HepG2 (cell line): ENCODE measurements around the gene LGR6. TPM values are rescaled to one million over a fixed set of nuclear protein-coding genes. Genes with fewer than 3 reads are reported as not detected.

ENCODE experiments used
- ATAC-seq: fragments of 200-7000 bp; cut with Tn5 transposase; 3 replicates; pipeline ENCODE4 v1.9.1; 2020; ENCODE audit warnings: mild to moderate bottlenecking, moderate library complexity
- BruUV-seq: library from RNA; stranded (reverse); fragments of 400-500 nt; replicated peaks from 2 replicates; lab custom pipeline; 2021; lab: Mats Ljungman, UMichigan
- CTCF ChIA-PET: fragments of 300-600 bp; formaldehyde crosslinking; extraction: SDS; loops from one replicate; lab custom pipeline; 2021; ENCODE audit warnings: low total read pairs, inconsistent platforms, low intra/inter-chr PET ratio; lab: Yijun Ruan, JAX
- POLR2A ChIA-PET: fragments of 350-600 bp; sonication (Branson Sonifier 250); formaldehyde crosslinking; loops from one replicate; lab custom pipeline; 2020; ENCODE audit warnings: antibody characterized with exemption, inconsistent platforms; lab: Yijun Ruan, JAX
- DNase-seq: peaks from one replicate; pipeline ENCODE4 v3.0.0-alpha.2; 2015; ENCODE audit warnings: low spot score
- FAIRE-seq: peaks from 3 replicates; lab custom pipeline; 2011; peaks lifted over from hg19 to GRCh38; lab: Jason Lieb, UNC
- H2AFZ ChIP-seq: one replicate; pipeline ENCODE4 v1.6.1; 2011; ENCODE audit warnings: low read length, inconsistent platforms
- H3K27ac ChIP-seq: fragments of 300-600 bp; 3 replicates; pipeline ENCODE4 v1.8.0; 2011; ENCODE audit warnings: mixed run types, mild to moderate bottlenecking, mixed read lengths, low read length, inconsistent platforms; ENCODE audit not compliant: insufficient read depth; ENCODE audit errors: extremely low read length
- H3K27me3 ChIP-seq, 2 experiments: fragments of 200-600 bp in 1 of 2; 2 replicates in 1 of 2; 3 replicates in 1 of 2; pipeline versions ENCODE4 v1.6.0 to v1.8.0; 2011; ENCODE audit warnings: low read length in 2 of 2, mild to moderate bottlenecking in 2 of 2, moderate library complexity in 2 of 2, inconsistent platforms in 1 of 2; ENCODE audit not compliant: insufficient read depth in 2 of 2, control insufficient read depth in 1 of 2
- H3K36me3 ChIP-seq, 2 experiments: fragments of 200-600 bp in 1 of 2; replicated peaks in 1 of 2; 2 replicates in 1 of 2; 3 replicates in 1 of 2; pipeline versions ENCODE4 v1.5.1 to v1.8.0; 2011; ENCODE audit warnings: low read length in 2 of 2, inconsistent platforms in 1 of 2; ENCODE audit not compliant: insufficient read depth in 2 of 2, control insufficient read depth in 1 of 2
- H3K4me1 ChIP-seq: 2 replicates; pipeline ENCODE4 v1.5.1; 2012; ENCODE audit warnings: low read length, inconsistent platforms; ENCODE audit not compliant: insufficient read depth
- H3K4me2 ChIP-seq: 2 replicates; pipeline ENCODE4 v1.6.0; 2011; ENCODE audit warnings: low read depth, low read length, inconsistent platforms
- H3K4me3 ChIP-seq, 3 experiments: fragments of 200-600 bp in 1 of 3; sonication (generic), shearing (Covaris generic) in 1 of 3; replicated peaks in 1 of 3; 2 replicates each; pipeline ENCODE4 v1.5.1; 2011 to 2016; ENCODE audit warnings: low read length in 3 of 3, inconsistent platforms in 2 of 3, low read depth in 2 of 3, mild to moderate bottlenecking in 2 of 3, control low read depth in 1 of 3, mixed read lengths in 1 of 3; ENCODE audit not compliant: insufficient read depth in 1 of 3
- H3K79me2 ChIP-seq: one replicate; pipeline ENCODE4 v1.6.1; 2011; ENCODE audit warnings: low read length, inconsistent platforms; ENCODE audit not compliant: insufficient read depth
- H3K9ac ChIP-seq: 2 replicates; pipeline ENCODE4 v1.6.0; 2011; ENCODE audit warnings: mild to moderate bottlenecking, low read depth, low read length, inconsistent platforms; ENCODE audit not compliant: insufficient read depth
- H3K9me3 ChIP-seq: 2 replicates; pipeline ENCODE4 v1.5.1; 2012; ENCODE audit warnings: mild to moderate bottlenecking, low read length
- H4K20me1 ChIP-seq: 2 replicates; pipeline ENCODE4 v1.6.0; 2011; ENCODE audit warnings: inconsistent platforms, mild to moderate bottlenecking, low read length, moderate library complexity; ENCODE audit not compliant: insufficient read depth
- ATF4 ChIP-seq, 2 experiments: fragments of 450-650 bp in 1 of 2; sonication (generic) in 1 of 2; formaldehyde crosslinking; IDR thresholded peaks; 2 replicates each; pipeline versions ENCODE4 v1.5.0 to v1.8.0; 2020 to 2022; ENCODE audit warnings: mild to moderate bottlenecking in 1 of 2, missing genetic modification reagents in 1 of 2
- EEA1 ChIP-seq: sonication (generic); formaldehyde crosslinking; IDR thresholded peaks from 2 replicates; pipeline ENCODE4 v1.5.1; 2020; ENCODE audit warnings: mild to moderate bottlenecking, missing genetic modification reagents, borderline replicate concordance
- FOXK1 ChIP-seq: sonication (generic); formaldehyde crosslinking; IDR thresholded peaks from 2 replicates; pipeline ENCODE4 v1.4.0; 2020; ENCODE audit warnings: low read depth, missing genetic modification reagents, borderline replicate concordance
- FOXP4 ChIP-seq: sonication (generic); formaldehyde crosslinking; IDR thresholded peaks from 2 replicates; pipeline ENCODE4 v1.4.0; 2020; ENCODE audit warnings: missing genetic modification reagents
- MAFK ChIP-seq, 2 experiments: IDR thresholded peaks in 1 of 2; conservative IDR thresholded peaks in 1 of 2; 2 replicates each; pipeline ENCODE4 v1.6.1; 2011; ENCODE audit warnings: improper control_type of control experiment in 2 of 2, low read length in 2 of 2
- NFRKB ChIP-seq: fragments of 450-650 bp; IDR thresholded peaks from 2 replicates; pipeline ENCODE4 v1.6.1; 2017
- PHF20 ChIP-seq: sonication (generic); formaldehyde crosslinking; IDR thresholded peaks from 2 replicates; pipeline ENCODE4 v1.5.0; 2020; ENCODE audit warnings: mild to moderate bottlenecking, missing genetic modification reagents
- REXO4 ChIP-seq: sonication (generic); formaldehyde crosslinking; IDR thresholded peaks from 2 replicates; pipeline ENCODE4 v1.8.0; 2022; ENCODE audit warnings: missing genetic modification reagents, mild to moderate bottlenecking, borderline replicate concordance
- SMC3 ChIP-seq: IDR thresholded peaks from 2 replicates; pipeline ENCODE4 v1.6.1; 2011; ENCODE audit warnings: low read length, improper control_type of control experiment
- XRCC5 ChIP-seq: fragments of 200-400 bp; formaldehyde crosslinking; optimal IDR thresholded peaks from 2 replicates; pipeline ENCODE3; 2017; ENCODE audit warnings: mild to moderate bottlenecking, low read length
- ZIK1 ChIP-seq: sonication (generic); formaldehyde crosslinking; IDR thresholded peaks from 2 replicates; pipeline ENCODE4 v1.5.0; 2020; ENCODE audit warnings: mild to moderate bottlenecking, low read depth, missing genetic modification reagents, borderline replicate concordance
- ZNF160 ChIP-seq: sonication (generic); formaldehyde crosslinking; IDR thresholded peaks from 2 replicates; pipeline ENCODE4 v1.8.0; 2022; ENCODE audit warnings: mild to moderate bottlenecking, inconsistent platforms, missing genetic modification reagents
- ZNF276 ChIP-seq: sonication (generic); formaldehyde crosslinking; IDR thresholded peaks from 2 replicates; pipeline ENCODE4 v1.4.0; 2020; ENCODE audit warnings: mild to moderate bottlenecking, low read depth, missing genetic modification reagents
- ZNF329 ChIP-seq: sonication (generic); formaldehyde crosslinking; IDR thresholded peaks from 2 replicates; pipeline ENCODE4 v1.9.0; 2021; ENCODE audit warnings: low read depth, mild to moderate bottlenecking, missing genetic modification reagents
- ZNF605 ChIP-seq: sonication (generic); formaldehyde crosslinking; IDR thresholded peaks from 2 replicates; pipeline ENCODE4 v1.8.0; 2022; ENCODE audit warnings: mild to moderate bottlenecking, missing genetic modification reagents
- ZNF672 ChIP-seq: sonication (generic); formaldehyde crosslinking; IDR thresholded peaks from 2 replicates; pipeline ENCODE4 v1.8.1; 2022; ENCODE audit warnings: missing genetic modification reagents
- ZNF703 ChIP-seq: sonication (generic); formaldehyde crosslinking; IDR thresholded peaks from 2 replicates; pipeline ENCODE4 v1.5.1; 2020; ENCODE audit warnings: missing genetic modification reagents, mild to moderate bottlenecking, moderate library complexity, borderline replicate concordance
- WGBS: methylation state at CpG from one replicate; pipeline ENCODE4 v1.1.6; 2017; ENCODE audit warnings: low lambda C conversion rate; 5-methylcytosine and 5-hydroxymethylcytosine counted together
- in situ Hi-C: cut with HindIII; loops from 2 replicates; pipeline ENCODE4 v1.10.0; 2017; ENCODE audit warnings: low pct_unique_long_range_greater_than_20kb; ENCODE audit not compliant: extremely low pct_ligation_motif_present
- intact Hi-C: fragments of 100-400 bp; cut with micrococcal nuclease; formaldehyde crosslinking; loops from one replicate; pipeline ENCODE4 v1.10.0; 2022; ENCODE audit not compliant: unreplicated experiment
- polyA plus RNA-seq, 8 experiments: library from polyadenylated mRNA; depleted of rRNA in 3 of 8; stranded (reverse) in 7 of 8; unstranded in 1 of 8; fragments of >200 nt; fragmentation: Illumina TruSeq in 4 of 8; extraction: Trizol in 4 of 8; gene quantifications; 2 replicates each; pipeline versions ENCODE4 v1.2.1 to v1.2.3, GENCODE V29; 2011 to 2016; ENCODE audit warnings: low read depth in 4 of 8, missing spikeins in 1 of 8, mixed read lengths in 1 of 8; ENCODE audit not compliant: insufficient read depth in 1 of 8
- total RNA-seq, 5 experiments: library from RNA; depleted of rRNA; stranded (reverse); fragments of >200 nt; fragmentation: Illumina TruSeq; extraction: Trizol; gene quantifications; 2 replicates each; pipeline ENCODE4 v1.2.3, GENCODE V29; 2016; ENCODE audit warnings: low read depth in 1 of 5

The LGR6 gene
- total and polyA plus RNA-seq, 2 of the 13 experiments (the other 11 are each of a cell fraction or from before 2014, with no cell fraction given): 0.07 TPM; not detected in 1

GRCh38 chr1:202319381-202320080 lies 125.9 kb downstream of the LGR6 start:
- no peak overlapping the region; the same call in 1 of the 2 replicates for H3K4me2 ChIP-seq
- no peak for TF ChIP-seq FOXP4 (CRISPR knock-in tag)
- TF ChIP-seq EEA1 (CRISPR knock-in tag): no peak
- no peak for TF ChIP-seq ATF4 (CRISPR knock-in tag; IDR thresholded peaks at IDR 0.05)
- no peak for TF ChIP-seq XRCC5
- TF ChIP-seq PHF20: no peak
- TF ChIP-seq MAFK (conservative IDR thresholded peaks at IDR 0.05 in 1 of 2, IDR thresholded peaks at IDR 0.05 in 1 of 2; ENCODE audit: low read length in 2 of 2): no peak
- TF ChIP-seq ZNF672: no peak
- no peak for TF ChIP-seq SMC3
- TF ChIP-seq ZNF160 (CRISPR knock-in tag): no peak
- TF ChIP-seq ZNF329 (CRISPR knock-in tag): no peak
- no peak for TF ChIP-seq ZIK1
- no peak for TF ChIP-seq ZNF605 (CRISPR knock-in tag)
- TF ChIP-seq NFRKB: no peak
- TF ChIP-seq ZNF703 (CRISPR knock-in tag): no peak
- no peak for TF ChIP-seq FOXK1 (CRISPR knock-in tag)
- TF ChIP-seq ZNF276 (CRISPR knock-in tag): no peak
- no peak for TF ChIP-seq REXO4 (CRISPR knock-in tag)
- TF ChIP-seq, all 625 proteins: peak for 0
- Histone ChIP-seq H4K20me1 (no peaks in the 10 kb centered on the region), H3K4me3 (no peak overlapping the region), H3K9me3 (no peaks in the 10 kb centered on the region), H3K36me3 (no peaks in the 10 kb centered on the region), H3K27me3 (peaks cover 3 to 32% of the 10 kb centered on the region in 2 experiments; a peak in 2 of 5 replicates), H2AFZ (no peak overlapping the region), H3K4me1 (peaks cover 25% of the 10 kb centered on the region), H3K79me2 (no peaks in the 10 kb centered on the region), H3K9ac (no peak overlapping the region), H3K27ac (no peak overlapping the region)
- in situ Hi-C loops (loop anchor here (5.0 kb wide), 1 partner anchor 132 kb away; no protein-coding TSS in a partner anchor), intact Hi-C loops (no loop called here)
- DNase-seq (no peak), FAIRE-seq (no peak), ATAC-seq (no peak)
- 10% methylated on average over 4 of the region's 4 CpGs for WGBS
- no TSS peak for BruUV-seq
- ChIA-PET POLR2A (no interaction called here), CTCF (no interaction called here)
